ENCODE data around the gene NCKAP1. TPM values are rescaled to one million over a fixed set of nuclear protein-coding genes. Genes with fewer than 3 reads are reported as not detected.

NCKAP1 gene
- total and polyA plus RNA-seq, 2 experiments from 2014 or later, result 54.5 to 216 TPM

- H3K36me3 ChIP-seq (replicated peaks; ENCODE audit: insufficient read depth, low read depth), result no peaks in the 10 kb centered on the region
- H3K4me1 ChIP-seq (ENCODE audit: insufficient read depth), result no peaks in the 10 kb centered on the region
- WGBS (ENCODE audit: low lambda C conversion rate, missing lambda C conversion rate), result 74% methylated on average over 2 of the region's 2 CpGs
- DNase-seq (ENCODE audit: low spot score), result no peak
- H3K4me3 ChIP-seq, result no peak overlapping the region
- H3K27ac ChIP-seq, result no peak overlapping the region
- no peaks in the 10 kb centered on the region for H3K79me2 ChIP-seq
- TF ChIP-seq CTCF (IDR thresholded peaks at IDR 0.05; ENCODE audit: poor library complexity) (no peak), EZH2phosphoT487 (IDR thresholded peaks at IDR 0.05; ENCODE audit: low read depth, severe bottlenecking, unreplicated experiment) (no peak)
- H2AFZ ChIP-seq, result no peak overlapping the region
- no peaks in the 10 kb centered on the region for H3K9me3 ChIP-seq (ENCODE audit: low read depth)
- H4K20me1 ChIP-seq (ENCODE audit: insufficient read depth, poor library complexity, severe bottlenecking), result no peaks in the 10 kb centered on the region
- no peaks in the 10 kb centered on the region for H3K9me2 ChIP-seq (replicated peaks; ENCODE audit: insufficient read depth)
- no peaks in the 10 kb centered on the region for H3K27me3 ChIP-seq
- H3K4me2 ChIP-seq, result no peak overlapping the region
Observed at GRCh38 chr2:182903566-182903965, 134.7 kb downstream of the NCKAP1 start.

- H3K9me3 ChIP-seq (ENCODE audit: low read depth), result no peaks in the 10 kb centered on the region
- no peaks in the 10 kb centered on the region for H4K20me1 ChIP-seq (ENCODE audit: insufficient read depth, poor library complexity, severe bottlenecking)
- no peak overlapping the region for H3K4me2 ChIP-seq
- no peaks in the 10 kb centered on the region for H3K9me2 ChIP-seq (replicated peaks; ENCODE audit: insufficient read depth)
- H3K79me2 ChIP-seq, result no peaks in the 10 kb centered on the region
- H2AFZ ChIP-seq, result no peak overlapping the region
- no peak for DNase-seq (ENCODE audit: low spot score)
- H3K27me3 ChIP-seq, result no peaks in the 10 kb centered on the region
- H3K36me3 ChIP-seq (replicated peaks; ENCODE audit: insufficient read depth, low read depth), result no peaks in the 10 kb centered on the region
- TF ChIP-seq EZH2phosphoT487 (IDR thresholded peaks at IDR 0.05; ENCODE audit: low read depth, severe bottlenecking, unreplicated experiment) (no peak), CTCF (IDR thresholded peaks at IDR 0.05; ENCODE audit: poor library complexity) (no peak), EZH2 (IDR thresholded peaks at IDR 0.05; ENCODE audit: borderline replicate concordance) (no peak)
- H3K27ac ChIP-seq, result no peak overlapping the region
- H3K4me3 ChIP-seq, result no peak overlapping the region
- 95% methylated on average over 6 of the region's 6 CpGs for WGBS (ENCODE audit: low lambda C conversion rate, missing lambda C conversion rate)
- H3K4me1 ChIP-seq (ENCODE audit: insufficient read depth), result no peaks in the 10 kb centered on the region
Observed at GRCh38 chr2:182901748-182902147, 136.5 kb downstream of the NCKAP1 start.

GRCh38 chr2:182898718-182899117 lies 139.5 kb downstream of the NCKAP1 start:
- 63% methylated on average over 1 of the region's 1 CpG for WGBS (ENCODE audit: low lambda C conversion rate, missing lambda C conversion rate)
- Histone ChIP-seq H3K4me2 (no peak overlapping the region), H3K27me3 (no peaks in the 10 kb centered on the region), H3K4me1 (ENCODE audit: insufficient read depth) (no peaks in the 10 kb centered on the region), H3K9me3 (ENCODE audit: low read depth) (no peaks in the 10 kb centered on the region), H4K20me1 (ENCODE audit: insufficient read depth, poor library complexity, severe bottlenecking) (no peaks in the 10 kb centered on the region), H2AFZ (no peak overlapping the region), H3K79me2 (no peaks in the 10 kb centered on the region), H3K27ac (no peak overlapping the region), H3K9me2 (replicated peaks; ENCODE audit: insufficient read depth) (no peaks in the 10 kb centered on the region), H3K36me3 (replicated peaks; ENCODE audit: insufficient read depth, low read depth) (no peaks in the 10 kb centered on the region), H3K4me3 (no peak overlapping the region)
- TF ChIP-seq EZH2phosphoT487 (IDR thresholded peaks at IDR 0.05; ENCODE audit: low read depth, severe bottlenecking, unreplicated experiment) (no peak), CTCF (IDR thresholded peaks at IDR 0.05; ENCODE audit: poor library complexity) (no peak), EZH2 (IDR thresholded peaks at IDR 0.05; ENCODE audit: borderline replicate concordance) (no peak)
- DNase-seq (ENCODE audit: low spot score), result no peak

- Histone ChIP-seq H3K4me2 (no peak overlapping the region), H3K9me3 (ENCODE audit: low read depth) (no peaks in the 10 kb centered on the region), H2AFZ (no peak overlapping the region), H3K9me2 (replicated peaks; ENCODE audit: insufficient read depth) (no peaks in the 10 kb centered on the region), H3K36me3 (replicated peaks; ENCODE audit: insufficient read depth, low read depth) (no peaks in the 10 kb centered on the region), H3K4me1 (ENCODE audit: insufficient read depth) (peaks cover 6% of the 10 kb centered on the region), H3K27ac (no peak overlapping the region), H3K4me3 (no peak overlapping the region), H3K27me3 (no peaks in the 10 kb centered on the region), H3K79me2 (no peaks in the 10 kb centered on the region), H4K20me1 (ENCODE audit: insufficient read depth, poor library complexity, severe bottlenecking) (no peaks in the 10 kb centered on the region)
- 85% methylated on average over 1 of the region's 1 CpG for WGBS (ENCODE audit: low lambda C conversion rate, missing lambda C conversion rate)
- no peak for TF ChIP-seq CTCF (IDR thresholded peaks at IDR 0.05; ENCODE audit: poor library complexity)
- no peak for TF ChIP-seq EZH2 (IDR thresholded peaks at IDR 0.05; ENCODE audit: borderline replicate concordance)
- TF ChIP-seq EZH2phosphoT487 (IDR thresholded peaks at IDR 0.05; ENCODE audit: low read depth, severe bottlenecking, unreplicated experiment), result no peak
- no peak for DNase-seq (ENCODE audit: low spot score)
Observed at GRCh38 chr2:182897137-182897536, 141.1 kb downstream of the NCKAP1 start.
